ENCODE measurements around the gene SAMD10. TPM values are rescaled to one million over a fixed set of nuclear protein-coding genes. Genes with fewer than 3 reads are reported as not detected.
"Not testable (repeated sequence)": the region's sequence is repeated elsewhere in the genome, so short reads cannot be mapped to it uniquely, and the experiment has no call there.

SAMD10 gene
- total and polyA plus RNA-seq, 5 donors = 3.3 to 4.9 (median 3.9) TPM

DNA sequence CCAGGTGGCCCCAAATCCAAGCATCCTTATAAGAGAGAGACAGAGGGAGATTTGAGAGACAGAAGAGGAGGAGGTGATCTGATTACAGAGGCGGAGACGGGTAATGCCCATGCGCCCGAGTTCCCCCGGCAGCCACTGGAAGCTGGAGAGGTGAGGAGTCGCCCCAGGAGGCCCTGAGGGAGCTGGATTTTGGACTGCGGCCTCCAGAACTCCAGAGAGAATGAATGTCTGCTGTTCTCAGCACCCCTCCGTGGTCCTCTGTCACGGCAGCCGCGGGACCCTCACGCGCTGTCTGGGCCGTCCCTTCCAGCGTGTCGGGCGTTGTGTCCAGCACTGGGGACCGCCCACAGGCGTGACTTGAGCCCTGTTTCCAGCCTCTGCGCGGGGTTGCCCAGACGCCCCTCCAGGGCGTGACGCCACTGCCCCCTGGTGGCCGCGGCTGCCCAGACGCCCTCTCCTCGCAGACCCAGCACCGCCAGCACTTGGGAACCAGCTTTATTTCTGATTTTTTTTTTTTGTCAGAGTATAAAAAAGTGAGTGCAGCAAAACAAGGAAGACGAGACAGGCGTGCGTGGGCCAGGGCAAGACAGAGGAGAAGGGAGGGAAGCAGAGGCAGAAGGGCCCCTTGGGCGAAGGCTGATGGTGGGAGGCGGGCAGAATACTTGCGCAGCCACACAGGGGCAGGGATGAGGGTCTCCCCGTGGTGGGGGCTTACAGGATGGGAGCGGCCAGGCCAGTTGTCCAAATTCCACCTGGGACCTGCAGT is 5.6 kb downstream of the SAMD10 start:
- Histone ChIP-seq H3K4me1 (ENCODE audit: control insufficient read depth, insufficient read depth, low read length) (peaks cover 5% of the 10 kb centered on the region), H3K9me3 (ENCODE audit: control insufficient read depth, low read length) (no peaks in the 10 kb centered on the region)

DNA sequence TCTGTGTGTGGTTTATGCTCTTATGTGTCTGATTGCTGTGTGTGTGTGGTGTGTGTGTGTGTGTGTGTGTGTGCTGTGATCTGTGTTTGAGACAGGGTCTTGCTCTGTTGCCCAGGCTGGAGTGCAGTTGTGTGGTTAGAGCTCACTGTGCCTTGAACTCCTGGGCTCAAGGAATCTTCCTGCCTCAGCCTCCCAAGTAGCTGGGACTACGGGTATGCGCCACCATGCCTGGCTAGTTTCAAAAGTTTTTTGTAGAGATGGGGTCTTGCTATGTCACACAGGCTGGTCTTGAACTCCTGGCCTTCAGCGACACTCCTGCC is 6.3 kb downstream of the SAMD10 start:
- Histone ChIP-seq H3K9me3 (ENCODE audit: control insufficient read depth, low read length) (no peaks in the 10 kb centered on the region), H3K27me3 (ENCODE audit: control insufficient read depth, insufficient read depth) (no peaks in the 10 kb centered on the region), H3K4me3 (ENCODE audit: low read length) (no peak overlapping the region), H3K27ac (ENCODE audit: low read length) (no peak overlapping the region), H3K4me1 (ENCODE audit: control insufficient read depth, insufficient read depth, low read length) (peaks cover 5% of the 10 kb centered on the region)
- 88% methylated on average over 3 of the region's 3 CpGs for whole genome bisulfite sequencing
- no peak for ATAC-seq
- intact Hi-C loops (cut with DNase I) = loop anchor here (5.0 to 10.0 kb wide), 7 partner anchors 68 to 438 kb away; partner anchors contain the start of genes PTK6 (in 2 of the 4), DNAJC5 (in 1 of the 4), RTEL1 (in 1 of the 4) and STMN3 (in 1 of the 4)
- peak in 2 of 3 donors; percentile 16 to 20 for DNase-seq

More for the DNA sequence above, 5.6 kb downstream of the SAMD10 start:
- intact Hi-C loops (cut with DNase I) = loop anchor here (2.0 to 10.0 kb wide), 8 partner anchors 69 to 439 kb away; partner anchors contain the start of genes PTK6 (in 2 of the 4), DNAJC5 (in 1 of the 4), RTEL1 (in 1 of the 4) and STMN3 (in 1 of the 4)
- 10% methylated on average over 37 of the region's 37 CpGs for WGBS
- Histone ChIP-seq H3K4me3 (ENCODE audit: low read length) (peak overlapping the region; percentile 47), H3K27me3 (ENCODE audit: control insufficient read depth, insufficient read depth) (no peaks in the 10 kb centered on the region), H3K27ac (ENCODE audit: low read length) (peak overlapping the region; percentile 30)
- ATAC-seq = peak; percentile 82 to 86
- DNase-seq = peak; percentile 92 to 96 (median 96)

DNA sequence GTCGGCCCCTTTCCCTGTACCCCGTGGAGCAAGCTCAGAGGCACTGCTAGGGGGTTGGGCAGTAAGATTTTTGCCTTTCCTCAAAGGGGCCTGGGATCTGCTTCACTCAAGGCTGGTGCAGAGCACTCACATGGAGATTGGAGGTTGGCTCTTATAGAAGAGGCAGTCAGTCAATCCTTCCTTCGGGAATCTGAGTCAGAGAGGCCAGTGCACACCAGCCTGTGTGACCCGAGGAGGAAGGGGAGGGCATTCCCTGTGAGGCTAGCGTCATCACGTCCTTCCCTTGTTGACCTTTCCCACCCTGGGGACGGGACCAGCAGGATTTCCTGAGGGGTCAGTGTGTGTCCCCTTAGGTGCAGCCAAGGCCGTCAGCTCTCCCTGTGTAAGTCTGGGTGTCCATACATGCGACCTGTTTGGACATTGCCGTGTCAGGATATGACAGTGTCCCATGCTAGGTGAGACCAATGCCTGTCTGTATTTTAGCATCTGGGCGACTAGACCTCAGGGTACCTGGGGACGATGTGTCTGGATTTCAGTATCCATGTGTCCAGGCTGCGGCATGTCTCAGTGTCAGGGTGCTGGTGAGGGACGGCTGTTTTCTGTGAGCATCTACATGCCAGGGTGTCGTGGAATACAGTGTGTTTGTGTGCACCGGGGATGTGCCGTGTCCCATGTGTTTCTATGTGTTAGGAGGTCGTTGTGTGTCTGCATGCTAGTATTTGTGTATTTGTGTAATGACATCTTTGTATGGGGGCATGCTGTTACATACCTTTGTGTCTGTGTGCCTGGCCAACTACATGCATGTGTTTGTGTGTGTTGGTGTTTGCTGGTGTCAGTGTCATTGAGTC is 6.9 kb downstream of the SAMD10 start:
- intact Hi-C loops (cut with DNase I) = loop anchor here (5.0 to 10.0 kb wide), 7 partner anchors 68 to 438 kb away; partner anchors contain the start of genes PTK6 (in 2 of the 4), DNAJC5 (in 1 of the 4), RTEL1 (in 1 of the 4) and STMN3 (in 1 of the 4)
- H3K9me3 ChIP-seq (ENCODE audit: control insufficient read depth, low read length) = no peaks in the 10 kb centered on the region
- peaks cover 5% of the 10 kb centered on the region for H3K4me1 ChIP-seq (ENCODE audit: control insufficient read depth, insufficient read depth, low read length)
- no peak overlapping the region for H3K4me3 ChIP-seq (ENCODE audit: low read length)
- H3K27me3 ChIP-seq (ENCODE audit: control insufficient read depth, insufficient read depth) = no peaks in the 10 kb centered on the region
- DNase-seq (peak; percentile 60 to 63 (median 60)), ATAC-seq (peak; percentile 8 to 55)
- no peak overlapping the region for H3K27ac ChIP-seq (ENCODE audit: low read length)
- WGBS = 66% methylated on average over 18 of the region's 18 CpGs

DNA sequence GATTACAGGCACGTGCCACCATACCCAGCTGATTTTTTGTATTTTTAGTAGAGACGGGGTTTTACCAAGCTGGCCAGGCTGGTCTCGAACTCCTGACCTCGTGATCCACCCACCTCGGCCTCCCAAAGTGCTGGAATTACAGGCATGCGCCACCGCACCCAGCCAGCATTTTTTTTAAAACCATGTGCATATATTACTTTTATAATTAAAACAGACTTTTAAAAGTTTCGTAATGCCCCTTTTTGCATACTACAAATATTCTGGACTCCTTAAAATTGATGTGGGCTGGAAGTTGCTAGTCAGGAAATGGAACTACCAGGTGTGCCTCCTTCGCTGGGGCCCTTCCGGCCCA is 7.5 kb downstream of the SAMD10 start:
- H3K4me3 ChIP-seq (ENCODE audit: low read length) = not testable (repeated sequence)

DNA sequence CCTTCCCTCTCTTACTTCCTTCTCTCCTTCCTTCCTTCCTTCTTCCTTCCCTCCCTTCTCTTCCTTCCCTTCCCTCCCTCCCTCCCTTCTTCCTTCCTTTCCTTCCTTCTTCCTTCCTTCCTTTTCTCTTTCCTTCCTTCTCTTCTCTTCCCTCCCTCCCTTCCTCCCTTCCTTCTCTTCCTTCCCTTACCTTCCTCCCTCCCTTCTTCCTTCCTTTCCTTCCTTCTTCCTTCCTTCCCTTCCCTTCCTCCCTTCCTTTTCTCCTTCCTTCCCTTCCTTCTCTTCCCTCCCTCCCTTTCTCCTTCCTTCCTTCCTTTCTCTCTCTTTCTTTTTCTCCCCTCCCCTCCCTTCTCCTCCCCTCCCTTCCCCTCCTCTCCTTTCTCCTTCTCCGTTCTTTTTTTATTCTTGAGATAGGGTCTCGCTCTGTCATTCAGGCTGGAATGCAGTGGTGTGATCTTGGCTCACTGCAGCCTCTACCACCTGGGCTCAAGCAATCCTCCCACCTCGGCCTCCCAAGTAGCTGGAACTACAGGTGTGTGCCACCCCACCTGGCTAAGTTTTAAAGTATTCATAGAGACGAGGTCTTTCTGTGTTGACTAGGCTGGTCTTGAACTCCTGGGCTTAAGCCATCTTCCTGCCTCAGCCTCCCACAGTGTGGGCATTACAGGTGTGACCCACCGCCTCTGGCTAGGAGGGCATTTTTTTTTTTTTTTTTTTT is 8.6 kb downstream of the SAMD10 start:
- intact Hi-C loops (cut with DNase I) = loop anchor here (5.0 to 10.0 kb wide), 7 partner anchors 66 to 436 kb away; partner anchors contain the start of genes PTK6 (in 2 of the 4), DNAJC5 (in 1 of the 4), RTEL1 (in 1 of the 4) and STMN3 (in 1 of the 4)
- no peak for DNase-seq
- Histone ChIP-seq H3K4me3 (ENCODE audit: low read length) (no peak overlapping the region), H3K27me3 (ENCODE audit: control insufficient read depth, insufficient read depth) (no peaks in the 10 kb centered on the region), H3K4me1 (ENCODE audit: control insufficient read depth, insufficient read depth, low read length) (peaks cover 5% of the 10 kb centered on the region), H3K27ac (ENCODE audit: low read length) (no peak overlapping the region), H3K9me3 (ENCODE audit: control insufficient read depth, low read length) (no peaks in the 10 kb centered on the region)
- ATAC-seq = no peak
- WGBS = 88% methylated on average over 5 of the region's 5 CpGs

More for the DNA sequence above, 7.5 kb downstream of the SAMD10 start:
- not testable (repeated sequence) for H3K27me3 ChIP-seq (ENCODE audit: control insufficient read depth, insufficient read depth); H3K9me3 ChIP-seq (ENCODE audit: control insufficient read depth, low read length); H3K27ac ChIP-seq (ENCODE audit: low read length); DNase-seq; H3K4me1 ChIP-seq (ENCODE audit: control insufficient read depth, insufficient read depth, low read length); ATAC-seq
- intact Hi-C loops (cut with DNase I) = loop anchor here (5.0 to 10.0 kb wide), 7 partner anchors 67 to 437 kb away; partner anchors contain the start of genes PTK6 (in 2 of the 4), DNAJC5 (in 1 of the 4), RTEL1 (in 1 of the 4) and STMN3 (in 1 of the 4)
- 76% methylated on average over 10 of the region's 10 CpGs for WGBS

DNA sequence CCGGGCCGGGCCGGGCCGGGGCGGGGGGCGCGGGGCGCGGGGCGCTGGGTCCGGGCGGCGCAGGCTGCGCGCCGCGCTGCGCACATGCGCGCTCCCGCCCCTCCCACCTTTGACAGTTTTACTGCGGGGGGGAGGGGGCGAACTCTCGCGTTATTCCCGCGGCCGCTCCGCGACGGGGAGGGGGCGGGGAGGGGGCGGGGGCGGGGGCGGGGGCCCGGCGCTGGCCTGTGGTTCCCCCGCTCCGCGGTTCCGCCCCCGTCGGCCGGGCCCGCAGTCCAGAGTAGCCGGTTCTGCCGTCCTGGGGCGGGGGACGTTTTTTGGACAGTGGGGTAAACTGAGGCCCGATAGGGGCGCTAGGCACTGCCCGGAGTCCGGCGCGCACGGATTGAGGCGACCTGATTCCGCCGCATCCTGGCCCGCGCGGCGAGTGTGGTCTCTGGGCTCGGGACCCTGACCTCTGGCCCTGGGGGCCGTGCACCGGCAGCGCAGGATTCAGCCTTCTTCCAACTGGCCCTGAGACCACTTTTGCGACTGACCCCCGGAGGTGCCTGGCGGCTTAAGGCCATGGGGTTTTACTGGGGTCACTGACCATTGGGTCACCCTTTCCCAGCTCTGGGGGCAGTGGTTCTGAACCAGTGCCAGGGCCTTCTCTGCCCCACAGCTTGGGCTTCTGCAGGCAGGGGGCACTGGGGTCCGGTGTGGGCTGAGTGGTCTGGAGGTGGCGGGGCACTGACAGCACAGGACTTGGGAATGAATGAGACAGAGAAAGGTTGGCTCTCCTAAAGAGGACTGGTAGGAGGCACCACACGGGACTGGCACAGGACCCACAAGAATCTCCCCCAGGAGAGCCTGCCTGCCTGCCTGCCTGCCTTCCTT is 9.4 kb downstream of the SAMD10 start, which contains the start of gene ZNF512B:
Gene ZNF512B, minus strand, starts transcription at position 93 of the 876 bp plus-strand sequence. CDS start 1,980 bp downstream, outside the sequence.
- whole genome bisulfite sequencing = 4% methylated on average over 73 of the region's 73 CpGs
- Histone ChIP-seq H3K4me1 (ENCODE audit: control insufficient read depth, insufficient read depth, low read length) (peaks cover 5% of the 10 kb centered on the region), H3K27me3 (ENCODE audit: control insufficient read depth, insufficient read depth) (no peaks in the 10 kb centered on the region), H3K4me3 (ENCODE audit: low read length) (peak within 1 kb of the TSS; percentile 97), H3K9me3 (ENCODE audit: control insufficient read depth, low read length) (no peaks in the 10 kb centered on the region), H3K27ac (ENCODE audit: low read length) (no peak within 1 kb of the TSS)
- intact Hi-C loops (cut with DNase I) = loop anchor here (5.0 to 10.0 kb wide), 7 partner anchors 65 to 435 kb away; partner anchors contain the start of genes PTK6 (in 2 of the 4), DNAJC5 (in 1 of the 4), RTEL1 (in 1 of the 4) and STMN3 (in 1 of the 4)
- DNase-seq (peak; percentile 79 to 93 (median 90)), ATAC-seq (peak; percentile 20 to 25)

DNA sequence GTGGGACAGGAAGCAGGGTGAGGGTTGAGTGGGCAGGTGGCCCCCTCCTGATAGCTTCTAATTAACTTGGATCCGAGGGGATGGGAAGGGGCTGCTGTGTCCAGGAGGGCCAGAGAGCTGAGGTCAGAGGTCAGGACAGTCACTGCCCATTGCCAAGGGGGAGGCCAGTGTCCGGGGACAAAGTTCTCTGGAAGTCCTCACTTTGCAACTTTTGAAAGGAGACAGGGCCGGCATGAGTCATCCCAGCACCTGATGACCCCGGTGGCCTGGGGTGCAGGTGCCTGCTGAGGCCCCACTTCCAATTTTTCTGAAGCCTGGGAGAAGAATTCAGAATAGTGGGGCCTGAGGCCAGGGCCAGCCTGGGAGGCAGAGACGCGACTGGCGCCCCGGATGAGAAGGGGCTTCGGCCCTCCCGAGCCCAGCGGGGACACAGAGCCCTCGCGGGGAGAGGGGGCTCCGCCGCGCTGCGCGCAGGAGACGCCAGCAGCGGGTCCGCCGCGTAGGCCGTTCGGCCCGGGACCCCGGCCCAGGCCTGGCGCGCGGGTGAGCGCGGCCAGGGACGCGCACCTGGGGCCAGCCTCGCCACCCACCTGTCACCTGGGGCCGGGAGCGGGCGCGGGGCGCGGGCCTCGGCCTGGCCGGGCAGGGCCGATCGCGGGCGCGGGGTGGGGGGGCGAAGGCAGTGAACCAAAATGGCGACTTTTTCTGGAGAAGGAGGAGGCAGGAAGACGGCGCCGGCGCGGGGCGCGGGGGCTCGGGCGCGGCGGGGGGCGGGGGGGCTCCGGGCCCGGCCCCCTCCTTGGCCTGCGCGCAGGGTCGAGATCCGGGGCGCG is 10.3 kb downstream of the SAMD10 start:
- peak in 2 of 3 donors; percentile 71 to 80 for DNase-seq
- intact Hi-C loops (cut with DNase I) = no loop called here
- Histone ChIP-seq H3K4me3 (ENCODE audit: low read length) (peak overlapping the region; percentile 97), H3K9me3 (ENCODE audit: control insufficient read depth, low read length) (no peaks in the 10 kb centered on the region), H3K27me3 (ENCODE audit: control insufficient read depth, insufficient read depth) (no peaks in the 10 kb centered on the region), H3K27ac (ENCODE audit: low read length) (no peak overlapping the region), H3K4me1 (ENCODE audit: control insufficient read depth, insufficient read depth, low read length) (peaks cover 5% of the 10 kb centered on the region)
- 2% methylated on average over 70 of the region's 70 CpGs for WGBS
- ATAC-seq = no peak

DNA sequence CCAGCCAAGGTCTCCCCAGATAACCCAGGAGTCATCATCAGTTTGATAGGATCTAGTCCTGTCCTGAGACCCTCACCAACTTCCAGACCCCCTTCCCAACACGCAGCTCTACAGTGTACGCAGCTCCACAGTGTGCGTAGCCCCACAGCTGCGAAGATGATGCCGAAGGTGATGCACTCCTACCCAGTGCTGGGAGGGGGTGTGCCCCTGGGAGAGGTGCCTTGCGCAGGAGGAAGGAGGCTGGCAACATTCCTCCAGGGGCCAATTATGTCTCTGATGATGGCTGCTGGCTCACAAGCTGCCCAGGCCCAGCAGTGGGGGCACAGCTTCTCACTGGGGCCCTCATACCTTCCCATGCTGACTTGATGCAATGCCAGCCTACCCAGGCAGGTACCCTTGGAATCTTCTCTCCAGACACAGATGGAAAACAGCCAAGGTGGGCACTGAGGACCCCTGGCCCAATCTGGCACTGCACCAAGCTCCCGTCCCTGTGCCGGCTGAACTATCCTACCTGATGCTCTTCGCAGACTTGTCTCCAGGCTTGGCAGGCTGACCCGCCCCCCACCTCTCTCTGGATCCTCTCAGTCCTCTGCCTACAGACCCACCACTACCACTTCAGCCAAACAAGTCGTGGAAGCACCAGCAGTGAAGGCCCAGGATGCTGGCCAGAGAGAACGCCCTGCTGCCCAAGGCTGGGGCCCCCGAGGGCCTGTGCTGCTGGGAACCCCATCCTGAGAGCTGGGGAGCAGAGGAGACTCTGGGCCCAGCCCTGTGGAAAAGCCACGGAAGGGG is 11.1 kb downstream of the SAMD10 start:
- ATAC-seq (peak in 1 of 2 donors; percentile 5), DNase-seq (peak in 2 of 3 donors; percentile 57 to 62)
- 79% methylated on average over 14 of the region's 14 CpGs for WGBS
- intact Hi-C loops (cut with DNase I) = no loop called here
- H3K27me3 ChIP-seq (ENCODE audit: control insufficient read depth, insufficient read depth) = no peaks in the 10 kb centered on the region
- no peak overlapping the region for H3K27ac ChIP-seq (ENCODE audit: low read length)
- H3K4me1 ChIP-seq (ENCODE audit: control insufficient read depth, insufficient read depth, low read length) = peaks cover 2% of the 10 kb centered on the region
- H3K9me3 ChIP-seq (ENCODE audit: control insufficient read depth, low read length) = no peaks in the 10 kb centered on the region
- H3K4me3 ChIP-seq (ENCODE audit: low read length) = no peak overlapping the region

All from right cardiac atrium (tissue), 5 donors.